ENCODE results near the gene CDKN1A.

CDKN1A gene

GRCh38 chr6:36682328-36683144 lies 4.0 kb downstream of the CDKN1A start (continued):
- peak; percentile 91 for TF ChIP-seq ZNF692 (tag by site-specific recombination; IDR thresholded peaks at IDR 0.05)
- TF ChIP-seq ZNF776 (tag by site-specific recombination; IDR thresholded peaks at IDR 0.05; ENCODE audit: borderline replicate concordance), result no peak
- TF ChIP-seq ZNF664 (tag by site-specific recombination; IDR thresholded peaks at IDR 0.05), result no peak
- no peak for TF ChIP-seq ZNF175 (tag by site-specific recombination; IDR thresholded peaks at IDR 0.05)
- TF ChIP-seq ZNF140 (tag by site-specific recombination; IDR thresholded peaks at IDR 0.05), result no peak
- TF ChIP-seq ZNF501 (tag by site-specific recombination; IDR thresholded peaks at IDR 0.05), result no peak
- TF ChIP-seq YY2 (tag by site-specific recombination; IDR thresholded peaks at IDR 0.05), result no peak

- H3K4me3 ChIP-seq (ENCODE audit: low read depth, low read length), result no peak overlapping the region
- no peaks in the 10 kb centered on the region for H3K9me3 ChIP-seq (ENCODE audit: control insufficient read depth, insufficient read depth, low read depth, low read length)
- CTCF ChIA-PET, result interaction anchor here (0.7 to 8.5 kb wide), 9 partner anchors 14 to 335 kb away, joined by 3 to 47 read pairs (median 5); no protein-coding TSS in a partner anchor
- peaks cover 8% of the 10 kb centered on the region for H3K4me1 ChIP-seq (ENCODE audit: control insufficient read depth, insufficient read depth, low read length)
- peak overlapping the region; percentile 57; the same call in 1 of the 2 replicates for H3K27ac ChIP-seq (ENCODE audit: extremely low read depth, low read depth, low read length)
- TF ChIP-seq PRDM4 (tag by site-specific recombination; IDR thresholded peaks at IDR 0.05), result no peak
- TF ChIP-seq ZBTB26 (tag by site-specific recombination; optimal IDR thresholded peaks at IDR 0.05), result no peak
- no peak for TF ChIP-seq SETDB1 (IDR thresholded peaks at IDR 0.05; ENCODE audit: insufficient read length, low read length)
- no peak for TF ChIP-seq ZBTB17 (tag by site-specific recombination; IDR thresholded peaks at IDR 0.05)
- no peak for TF ChIP-seq ZNF501 (tag by site-specific recombination; IDR thresholded peaks at IDR 0.05)
- peaks cover 24 to 64% of the 10 kb centered on the region in 2 experiments for H3K36me3 ChIP-seq (ENCODE audit: control insufficient read depth in 2 of 2, insufficient read depth in 1 of 2, low read length in 2 of 2)
- POLR2A ChIA-PET, result interaction anchor here (0.5 kb wide), 1 partner anchor 43 kb away, joined by 3 read pairs; no protein-coding TSS in a partner anchor
Measured at GRCh38 chr6:36683145-36683655, 4.7 kb downstream of the CDKN1A start.

GRCh38 chr6:36683656-36684446 lies 5.3 kb downstream of the CDKN1A start:
- Histone ChIP-seq H3K4me1 (ENCODE audit: control insufficient read depth, insufficient read depth, low read length) (peaks cover 7% of the 10 kb centered on the region), H3K36me3 (ENCODE audit: control insufficient read depth in 2 of 2, insufficient read depth in 1 of 2, low read length in 2 of 2) (peaks cover 24 to 64% of the 10 kb centered on the region in 2 experiments), H3K9me3 (ENCODE audit: control insufficient read depth, insufficient read depth, low read depth, low read length) (no peaks in the 10 kb centered on the region), H3K27ac (ENCODE audit: extremely low read depth, low read depth, low read length) (no peak overlapping the region), H3K4me3 (ENCODE audit: low read depth, low read length) (no peak overlapping the region)
- CTCF ChIA-PET, result interaction anchor here (0.7 to 8.5 kb wide), 8 partner anchors 13 to 82 kb away, joined by 3 to 47 read pairs (median 8); no protein-coding TSS in a partner anchor
- 0 out of 2 replicates have a peak, but pooled peaks have one; percentile 12 for TF ChIP-seq GLIS2 (tag by site-specific recombination; IDR thresholded peaks at IDR 0.05)
- TF ChIP-seq HOXC10 (CRISPR knock-in tag; IDR thresholded peaks at IDR 0.05), result 0 out of 2 replicates have a peak, but pooled peaks have one; percentile 65
- TF ChIP-seq ZNF768 (tag by site-specific recombination; IDR thresholded peaks at IDR 0.05), result no peak
- TF ChIP-seq ZEB2 (tag by site-specific recombination; IDR thresholded peaks at IDR 0.05), result no peak
- TF ChIP-seq ZNF571 (tag by site-specific recombination; IDR thresholded peaks at IDR 0.05), result no peak
- POLR2A ChIA-PET, result no interaction called here
